A549 (cell line): ENCODE results near the gene TCP11L2.

ENCODE experiments used
- CTCF ChIP-seq: fragments of >200 bp; sonication (Bioruptor Twin); formaldehyde crosslinking; IDR thresholded peaks from 3 replicates; pipeline ENCODE4 v1.5.1; 2016
- MAX ChIP-seq: IDR thresholded peaks from 2 replicates; pipeline ENCODE4 v1.6.1; 2012
- NFE2L2 ChIP-seq: fragments of 150-350 bp; conservative IDR thresholded peaks from 2 replicates; pipeline ENCODE4 v1.6.1; 2014; ENCODE audit warnings: low read length
- POLR2A ChIP-seq: IDR thresholded peaks from 2 replicates; pipeline ENCODE4 v1.6.1; 2012; ENCODE audit warnings: mild to moderate bottlenecking, low read length
- RAD21 ChIP-seq, 2 experiments: fragments of >200 bp in 1 of 2; sonication (Bioruptor Twin) in 1 of 2; formaldehyde crosslinking in 1 of 2; IDR thresholded peaks in 1 of 2; conservative IDR thresholded peaks in 1 of 2; 2 replicates in 1 of 2; 3 replicates in 1 of 2; pipeline ENCODE4 v1.6.1; 2012 to 2018; ENCODE audit warnings: inconsistent platforms in 1 of 2
- RNF2 ChIP-seq: fragments of 200-600 bp; sonication (generic); IDR thresholded peaks from 2 replicates; pipeline ENCODE4 v1.6.1; 2016; ENCODE audit warnings: low read depth, mild to moderate bottlenecking, antibody characterized with exemption, moderate library complexity, borderline replicate concordance
- ZC3H11A ChIP-seq: fragments of 450-650 bp; IDR thresholded peaks from 2 replicates; pipeline ENCODE4 v1.6.1; 2014; ENCODE audit warnings: antibody characterized with exemption, mild to moderate bottlenecking

DNA sequence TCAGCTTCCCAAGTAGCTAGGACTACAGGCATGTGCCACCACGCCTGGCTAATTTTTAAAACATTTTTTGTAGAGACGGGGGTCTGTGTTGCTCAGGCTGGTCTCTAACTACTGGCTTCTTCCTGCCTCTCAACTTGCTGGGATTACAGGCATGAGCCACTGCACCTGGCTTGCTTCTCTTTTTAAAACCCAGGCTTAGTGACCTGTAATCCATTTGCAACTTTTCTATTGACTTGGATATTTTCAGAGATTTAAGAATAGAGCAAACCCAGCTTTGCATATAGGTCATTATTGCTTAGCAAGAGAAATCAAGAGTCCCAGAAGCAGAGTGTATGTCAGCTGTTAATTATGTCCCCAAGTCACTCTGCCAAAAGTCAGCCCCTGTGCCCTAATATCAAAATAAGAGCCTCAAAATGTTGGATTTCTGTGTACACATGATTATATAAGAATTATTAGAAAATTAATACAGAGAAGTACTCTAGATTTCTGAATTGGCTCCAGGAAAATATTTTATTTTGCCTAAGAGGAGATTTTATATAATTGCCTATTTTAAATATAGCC is 24.9 kb downstream of the TCP11L2 start:
- TF ChIP-seq CTCF (no peak), ZC3H11A (no peak), NFE2L2 (no peak), POLR2A (no peak), RAD21 (conservative IDR thresholded peaks at IDR 0.05 in 1 of 2, IDR thresholded peaks at IDR 0.05 in 1 of 2) (no peak), MAX (no peak), RNF2 (no peak)
